Stimulated activated CD4-positive, alpha-beta T cell treated with anti-CD3 and anti-CD28 coated beads, Interleukin-2, amount 100 ng/mL, for 24 hours (primary cell): ENCODE measurements around the gene MPP3.
A peak's percentile ranks its signal among the peaks of the same experiment; 100 is the strongest.

Source experiments
- DNase-seq, 2 donors: peaks; one replicate each; pipeline ENCODE4 v3.0.0-alpha.2; 2020

Gene MPP3

DNA sequence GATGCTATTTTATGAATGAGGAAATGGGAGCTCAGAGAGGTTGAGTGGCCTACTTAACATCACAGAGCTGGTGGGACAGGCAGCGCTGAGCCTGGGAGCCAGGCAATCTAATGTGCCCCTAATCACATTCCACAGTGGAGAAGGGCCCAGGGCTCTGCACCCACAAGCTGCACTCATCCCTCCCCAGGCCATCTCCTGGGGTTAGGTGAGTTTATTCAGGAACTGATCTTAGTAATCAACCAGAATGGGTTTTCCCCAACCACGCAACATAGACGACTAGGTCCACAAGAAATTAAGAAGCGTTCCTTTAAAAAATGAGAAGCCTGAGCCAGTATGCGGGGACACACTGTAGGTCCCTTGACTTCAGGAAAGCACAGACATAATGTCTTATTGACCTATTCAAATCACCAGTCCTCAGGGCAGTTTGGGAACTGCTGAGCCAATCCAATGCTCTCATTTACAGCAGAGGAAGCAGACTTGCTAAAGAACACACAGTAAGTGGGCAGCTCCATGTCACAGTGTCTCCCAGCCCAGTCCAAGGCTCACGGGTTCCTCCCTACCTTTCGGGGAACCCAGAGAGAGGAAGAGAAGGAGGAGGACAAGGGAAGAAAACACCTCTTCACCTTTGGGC is 2.3 kb downstream of the MPP3 start:
- peak in 1 of 2 donors; percentile 10 for DNase-seq

DNA sequence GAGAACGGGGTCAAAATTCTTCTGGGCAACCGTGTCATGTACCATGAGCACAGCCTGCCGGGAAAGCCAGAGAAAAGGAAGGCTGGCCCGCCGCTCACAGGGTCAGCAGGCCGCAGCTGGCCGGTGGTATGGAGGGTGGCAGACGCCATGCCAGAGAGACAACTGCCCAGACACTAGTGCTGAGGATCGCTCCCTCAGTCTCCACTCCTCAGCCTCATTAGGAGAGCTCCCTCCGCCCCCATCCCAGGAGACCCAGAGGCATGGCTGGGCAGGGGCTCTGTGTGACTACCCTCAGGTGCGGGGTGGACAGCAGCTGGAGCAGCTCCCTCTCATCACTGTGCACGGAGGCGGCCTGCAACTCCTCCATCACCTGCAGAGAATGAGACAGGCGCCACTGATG is 3.2 kb downstream of the MPP3 start:
- no peak for DNase-seq

DNA sequence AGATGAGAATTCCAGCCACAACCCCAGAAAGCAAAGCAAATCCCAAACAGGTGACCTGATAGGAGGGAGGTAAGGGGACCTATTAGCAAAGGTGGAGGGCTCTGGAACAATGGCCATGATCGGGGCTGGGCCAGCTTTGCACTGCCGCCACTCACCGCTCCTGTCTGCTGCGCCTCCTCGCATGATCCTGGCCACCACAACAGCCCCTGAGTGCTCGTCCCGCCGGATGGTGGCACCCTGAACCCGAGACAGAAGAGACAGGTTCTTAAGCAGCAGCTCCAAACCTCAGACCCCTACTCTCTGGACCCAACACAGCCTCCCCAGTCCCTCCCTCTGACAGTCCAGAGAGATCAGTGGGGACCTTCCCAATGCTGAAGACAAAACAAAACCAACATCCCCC is 5.3 kb downstream of the MPP3 start:
- DNase-seq = no peak

DNA sequence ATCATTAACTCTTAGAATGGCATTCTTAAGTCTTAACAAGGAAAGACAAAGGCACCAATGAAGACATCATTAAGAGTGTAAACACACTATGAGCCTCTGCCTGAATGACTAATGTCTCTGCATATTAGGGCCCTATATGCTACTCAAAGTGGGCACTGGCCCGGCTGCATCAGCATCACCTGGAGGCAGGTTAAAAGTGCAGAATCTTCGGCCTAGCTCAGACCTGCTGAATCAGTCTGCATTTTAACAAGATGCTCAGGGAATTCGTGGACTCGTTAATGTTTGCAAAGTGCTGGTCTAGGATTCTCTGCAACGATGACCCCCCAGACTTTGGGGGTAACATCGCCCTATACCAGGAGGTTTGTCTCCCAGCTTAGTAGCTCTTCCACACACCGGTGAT is 6.7 kb downstream of the MPP3 start:
- DNase-seq = no peak

DNA sequence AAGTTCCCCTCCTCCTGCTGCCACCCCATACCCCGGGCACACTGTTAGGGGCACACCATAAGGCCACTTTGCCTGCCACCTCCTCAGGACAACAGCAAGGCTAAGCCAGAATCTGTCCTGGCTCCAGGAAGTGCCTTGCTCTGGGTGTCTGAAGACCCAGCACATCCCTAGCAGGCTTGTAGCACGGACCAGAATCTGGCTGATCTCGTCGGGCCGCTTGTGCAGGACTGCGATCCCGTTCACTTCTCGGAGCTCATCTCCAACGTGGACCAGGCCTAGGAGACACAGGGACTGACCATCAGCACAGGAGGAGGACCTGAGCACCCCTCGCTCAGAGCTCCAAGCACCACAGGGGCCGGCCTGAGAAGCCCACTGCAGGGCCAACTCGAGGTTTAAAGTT is 7.4 kb downstream of the MPP3 start:
- no peak for DNase-seq

- no peak for DNase-seq
Observed at GRCh38 chr17:43823350-43824084, 9.4 kb downstream of the MPP3 start.

DNA sequence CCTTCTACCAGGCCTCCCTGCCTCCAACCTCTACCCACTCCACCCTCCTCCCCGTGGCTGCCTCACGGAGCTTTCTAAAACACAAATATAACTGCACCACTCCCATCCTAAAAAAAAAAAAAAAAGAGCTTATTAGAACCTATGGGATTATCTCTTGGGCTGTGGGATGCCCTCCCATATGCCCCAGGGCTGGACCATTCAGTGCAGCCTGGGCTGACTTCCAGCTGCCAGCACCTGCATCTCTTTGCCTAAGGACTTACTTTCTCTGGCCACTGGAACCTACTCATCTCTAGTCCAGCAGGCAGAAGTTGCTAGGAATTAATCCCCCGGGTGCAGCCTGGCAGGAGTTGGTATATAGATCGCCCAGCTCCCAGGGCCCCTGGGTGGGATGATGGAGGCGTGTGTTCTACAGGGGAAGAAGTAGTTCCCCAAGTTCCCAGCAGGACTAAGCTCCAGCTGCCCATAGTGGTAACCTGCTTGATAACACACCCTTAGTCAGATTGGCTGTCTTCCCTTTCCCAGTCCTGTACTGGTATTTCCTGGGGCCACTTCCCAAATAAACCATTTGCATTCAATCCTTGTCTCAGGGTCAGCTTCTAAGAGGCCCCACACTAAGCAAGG is 10.3 kb downstream of the MPP3 start:
- no peak for DNase-seq

GRCh38 chr17:43820759-43821158 is 12.2 kb downstream of the MPP3 start:
- no peak for DNase-seq

- DNase-seq = no peak
Observed at GRCh38 chr17:43818966-43819365, 14.0 kb downstream of the MPP3 start.

- no peak for DNase-seq
Observed at GRCh38 chr17:43817826-43818225, 15.1 kb downstream of the MPP3 start.

- no peak for DNase-seq
Observed at GRCh38 chr17:43816336-43817320, 16.3 kb downstream of the MPP3 start.

DNA sequence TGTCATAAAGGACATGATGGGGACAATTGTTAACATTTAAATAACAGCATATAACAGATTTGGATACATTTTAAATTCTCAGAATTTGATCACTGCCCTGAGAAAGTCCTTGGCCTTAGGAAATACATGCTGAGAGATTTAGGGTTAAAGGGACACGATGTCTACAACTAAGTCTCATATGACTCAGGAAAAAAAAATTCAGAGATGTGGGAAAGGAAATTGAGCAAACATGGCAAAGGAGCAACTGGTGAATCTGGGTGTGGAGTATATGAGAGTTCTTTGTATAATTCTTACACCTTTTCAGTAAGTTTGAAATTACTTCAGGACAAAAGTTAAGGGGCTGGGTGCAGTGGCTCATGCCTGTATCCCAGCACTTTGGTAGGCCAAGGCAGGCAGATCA is 18.2 kb downstream of the MPP3 start:
- no peak for DNase-seq

DNA sequence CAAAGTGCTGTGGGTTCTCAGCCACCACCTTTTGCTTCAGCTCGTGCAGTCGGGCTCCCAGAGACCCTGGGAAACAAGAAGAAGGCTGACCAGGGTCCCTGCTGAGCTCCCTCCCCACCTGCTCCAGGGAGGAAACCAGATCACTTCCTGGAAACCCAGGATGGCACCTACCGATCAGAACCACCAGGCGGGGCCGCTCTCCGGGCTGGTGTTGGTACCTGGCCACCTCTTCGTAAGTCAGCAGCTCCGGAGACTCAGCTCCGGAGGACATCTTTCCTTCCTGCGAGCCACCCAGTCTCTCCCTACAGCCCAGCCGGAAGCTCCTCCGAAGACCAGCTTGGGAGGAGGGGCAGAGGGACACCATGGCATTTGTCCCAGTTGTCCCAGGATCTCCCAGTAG is 18.9 kb downstream of the MPP3 start:
- DNase-seq = no peak

DNA sequence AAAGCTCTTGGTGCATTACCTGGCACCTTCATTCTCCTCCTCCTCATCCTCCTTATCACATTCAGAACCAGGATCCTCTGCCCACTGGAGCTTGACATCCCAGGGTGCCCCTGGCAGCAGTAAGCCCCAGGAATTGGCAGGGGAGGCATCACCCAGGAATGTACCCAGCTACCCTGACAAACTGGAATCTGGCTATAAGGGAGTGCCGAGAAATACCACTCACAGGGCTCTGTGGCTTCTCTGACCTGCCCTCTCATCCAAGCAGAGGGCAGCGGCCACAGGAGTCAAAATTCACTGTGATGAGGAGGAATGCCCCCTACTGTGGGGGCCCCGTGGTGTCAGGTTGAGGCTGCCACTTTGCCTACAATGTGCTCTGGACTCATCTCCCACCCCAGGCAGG is 19.6 kb downstream of the MPP3 start:
- DNase-seq = no peak

DNA sequence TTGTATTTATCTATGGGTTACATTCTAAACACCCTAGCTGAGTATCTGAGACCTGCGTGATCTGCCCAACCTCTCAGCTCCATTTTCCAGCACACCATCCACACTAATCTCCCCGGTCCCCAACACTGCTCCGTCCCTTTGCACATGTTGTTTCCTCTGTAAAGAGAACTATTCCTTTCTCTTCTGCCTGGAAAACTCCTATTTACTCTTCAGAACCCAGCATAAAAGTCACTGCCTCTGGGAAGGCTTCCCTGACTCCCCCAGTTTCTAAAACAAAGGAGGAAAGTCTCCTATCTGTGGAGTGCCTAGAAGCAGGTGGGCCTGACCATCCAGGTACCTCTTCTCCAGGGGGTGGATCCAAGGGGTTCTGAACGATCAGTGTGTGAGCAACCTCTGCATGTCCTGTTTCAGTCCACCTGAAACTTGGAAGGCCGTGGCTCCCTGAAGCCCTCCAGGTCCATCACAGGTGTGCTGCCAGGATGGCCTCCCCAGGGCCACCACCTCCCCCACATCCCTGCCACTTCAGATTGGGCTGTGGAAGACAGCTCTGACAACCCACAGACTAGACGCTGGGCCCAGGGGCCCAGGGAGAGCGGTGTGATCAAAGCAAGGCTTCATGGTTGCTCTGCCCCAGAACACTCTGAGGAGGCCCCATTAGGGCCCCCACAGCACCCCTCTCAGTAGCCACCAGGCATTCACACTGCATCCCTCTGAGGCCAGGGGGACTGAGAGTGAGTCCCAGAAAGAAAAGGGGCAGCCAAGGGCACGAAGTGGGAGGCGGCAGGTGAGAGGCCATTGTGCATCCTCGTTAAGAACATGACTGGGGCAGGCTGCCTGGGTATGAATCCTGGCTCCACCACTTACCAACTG is 20.3 kb downstream of the MPP3 start:
- no peak for DNase-seq

DNA sequence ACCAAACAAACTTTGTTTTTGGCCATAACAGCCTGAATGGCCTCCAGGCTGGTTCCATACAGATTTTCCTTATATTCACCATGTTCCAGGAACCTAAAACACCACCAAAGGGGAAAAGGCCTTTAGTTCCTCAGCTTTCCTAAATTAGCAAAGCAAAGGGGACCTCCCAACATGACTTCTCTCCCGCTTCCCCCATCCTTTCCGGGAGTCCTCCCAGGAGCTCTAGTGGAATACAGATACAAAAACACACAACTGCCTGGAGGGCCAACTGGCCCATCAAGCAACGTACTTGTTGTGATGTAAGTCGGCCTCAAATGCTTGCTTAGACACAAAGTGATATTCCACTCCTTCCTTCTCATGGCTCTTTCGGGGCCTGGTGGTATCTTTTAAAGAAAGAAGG is 22.1 kb downstream of the MPP3 start:
- DNase-seq = no peak

DNA sequence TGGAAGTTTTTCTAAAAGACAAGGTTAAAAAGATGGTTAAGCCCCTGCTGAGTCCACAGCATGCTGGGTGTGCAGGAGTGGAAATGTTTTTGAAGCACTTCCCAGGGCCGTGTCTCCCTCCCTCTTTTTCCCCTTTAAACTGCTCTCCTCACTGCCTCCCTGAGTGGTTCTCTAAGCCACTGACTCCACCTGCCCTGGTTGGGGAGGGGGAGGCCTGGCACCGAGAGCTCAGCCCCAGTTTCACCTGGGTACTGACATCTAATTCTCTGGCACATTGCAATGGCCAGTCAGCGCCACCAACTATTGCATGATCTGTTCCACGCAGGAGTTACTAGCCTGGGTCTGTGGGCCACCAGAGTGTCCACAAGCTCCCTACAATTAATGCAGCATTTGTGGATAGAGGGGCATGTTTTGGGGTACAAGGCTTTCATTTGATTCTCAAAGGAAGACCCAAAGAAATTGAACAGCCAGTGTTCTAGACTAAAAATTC is 22.7 kb downstream of the MPP3 start:
- DNase-seq = no peak

- no peak for DNase-seq
Observed at GRCh38 chr17:43809121-43809520, 23.8 kb downstream of the MPP3 start.

DNA sequence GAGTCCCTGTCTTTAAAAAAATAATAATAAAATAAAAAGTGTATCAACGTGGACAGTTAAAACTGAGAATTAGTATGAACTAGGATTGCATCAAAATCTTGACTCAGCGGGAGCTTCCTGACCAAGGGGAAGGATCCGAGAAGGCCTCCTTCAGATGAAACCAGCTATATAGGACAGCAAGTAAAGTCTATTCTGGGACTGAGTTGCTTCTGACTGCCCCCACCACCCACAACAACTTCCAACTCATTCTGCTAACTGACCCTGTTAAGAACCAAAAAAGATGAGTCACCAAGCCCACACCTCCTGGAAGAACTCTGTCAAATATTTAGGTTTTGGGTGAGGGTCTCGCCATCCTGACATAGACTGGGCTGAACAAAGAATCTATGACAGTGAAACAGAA is 24.9 kb downstream of the MPP3 start:
- no peak for DNase-seq

- DNase-seq = no peak
Observed at GRCh38 chr17:43805117-43805516, 27.8 kb downstream of the MPP3 start.

- no peak for DNase-seq
Observed at GRCh38 chr17:43803758-43804157, 29.2 kb downstream of the MPP3 start.

DNA sequence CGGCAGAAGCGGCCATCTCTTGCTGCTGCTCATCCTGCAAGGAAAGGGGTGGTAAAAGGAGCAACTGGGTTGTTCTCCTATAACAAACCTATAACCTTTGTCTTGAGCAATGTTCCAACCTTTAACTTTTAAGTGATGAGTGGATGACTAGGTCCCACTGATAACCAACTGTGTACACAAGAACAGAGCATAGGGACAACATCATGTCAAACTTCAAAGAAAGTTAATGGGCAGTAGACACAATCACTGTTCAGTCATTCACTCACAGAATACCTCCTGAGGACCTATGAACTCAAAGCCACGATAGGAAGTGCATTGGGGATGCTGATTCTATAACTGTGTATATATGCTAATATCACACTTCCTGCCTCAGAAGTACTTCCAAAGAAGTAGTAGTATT is 31.1 kb downstream of the MPP3 start:
- no peak for DNase-seq
